Measurements from ENCODE around the gene PARP12.
A peak's percentile ranks its signal among the peaks of the same experiment; 100 is the strongest.

Gene PARP12

GRCh38 chr7:140026935-140027334 is 35.8 kb downstream of the PARP12 start:
- TF ChIP-seq JUND (IDR thresholded peaks at IDR 0.05; ENCODE audit: low read depth) = no peak
- no peak for DNase-seq (ENCODE audit: low read depth in 1 of 2, low spot score in 1 of 2)
- in situ Hi-C loops (cut with HindIII; ENCODE audit: low pct_unique_long_range_greater_than_20kb, low sequenced_read_pairs) = no loop called here

GRCh38 chr7:140025814-140026433 is 36.8 kb downstream of the PARP12 start:
- no peak for DNase-seq (ENCODE audit: low read depth in 1 of 2, low spot score in 1 of 2)

GRCh38 chr7:140025241-140025640 is 37.5 kb downstream of the PARP12 start:
- no peak for DNase-seq (ENCODE audit: low read depth in 1 of 2, low spot score in 1 of 2)
- TF ChIP-seq JUND (IDR thresholded peaks at IDR 0.05; ENCODE audit: low read depth) = no peak
- in situ Hi-C loops (cut with HindIII; ENCODE audit: low pct_unique_long_range_greater_than_20kb, low sequenced_read_pairs) = no loop called here

More at GRCh38 chr7:140025814-140026433, 36.8 kb downstream of the PARP12 start:
- TF ChIP-seq JUND (IDR thresholded peaks at IDR 0.05; ENCODE audit: low read depth) = no peak
- in situ Hi-C loops (cut with HindIII; ENCODE audit: low pct_unique_long_range_greater_than_20kb, low sequenced_read_pairs) = no loop called here

DNA sequence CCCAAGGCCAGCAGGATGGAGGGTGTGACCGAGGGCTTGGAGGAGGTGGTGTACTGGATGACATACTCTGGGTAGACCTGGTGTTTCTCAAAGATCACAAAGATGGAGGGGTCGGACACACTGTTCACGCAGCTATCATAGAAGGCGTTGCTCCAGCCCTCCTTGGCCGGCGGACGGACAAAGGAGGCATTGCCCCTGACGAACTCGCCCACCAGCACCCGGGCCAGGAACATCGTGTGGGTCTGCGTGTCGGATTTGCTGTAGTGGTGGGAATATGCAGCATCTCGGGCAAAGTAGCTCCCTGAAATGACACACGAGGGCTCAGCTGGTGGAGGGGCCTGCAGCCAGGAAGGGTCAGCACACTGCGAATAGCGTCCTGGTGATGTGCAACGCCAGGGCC is 38.2 kb downstream of the PARP12 start:
- no peak for TF ChIP-seq JUND (IDR thresholded peaks at IDR 0.05; ENCODE audit: low read depth)
- in situ Hi-C loops (cut with HindIII; ENCODE audit: low pct_unique_long_range_greater_than_20kb, low sequenced_read_pairs) = no loop called here
- DNase-seq (ENCODE audit: low read depth in 1 of 2, low spot score in 1 of 2) = no peak

GRCh38 chr7:140023728-140024127 is 39.0 kb downstream of the PARP12 start:
- in situ Hi-C loops (cut with HindIII; ENCODE audit: low pct_unique_long_range_greater_than_20kb, low sequenced_read_pairs) = no loop called here
- TF ChIP-seq JUND (IDR thresholded peaks at IDR 0.05; ENCODE audit: low read depth) = no peak
- no peak for DNase-seq (ENCODE audit: low read depth in 1 of 2, low spot score in 1 of 2)

GRCh38 chr7:140022582-140023211 is 40.1 kb downstream of the PARP12 start:
- TF ChIP-seq JUND (IDR thresholded peaks at IDR 0.05; ENCODE audit: low read depth) = no peak
- peak in 1 of 2 experiments; percentile 38 for DNase-seq (ENCODE audit: low read depth in 1 of 2, low spot score in 1 of 2)
- in situ Hi-C loops (cut with HindIII; ENCODE audit: low pct_unique_long_range_greater_than_20kb, low sequenced_read_pairs) = no loop called here

DNA sequence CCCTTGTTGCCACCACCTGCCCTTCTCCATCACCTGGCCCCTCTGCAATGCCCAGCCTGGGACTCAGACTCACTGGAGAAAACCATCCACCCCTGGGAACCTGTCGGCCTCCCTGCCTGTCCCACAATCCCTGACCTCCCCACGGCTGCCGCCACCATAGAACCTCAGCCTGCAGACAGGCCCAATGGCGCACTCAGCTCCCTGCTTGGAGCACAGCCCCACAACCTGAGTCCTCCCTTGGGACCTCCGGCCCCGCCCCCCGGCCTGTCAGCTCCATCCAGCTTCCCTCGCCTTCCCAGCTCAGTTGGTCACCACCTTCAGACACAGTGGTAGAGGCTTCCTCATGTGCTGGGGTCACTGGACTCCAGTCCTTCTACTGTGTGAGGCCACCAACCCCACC is 41.1 kb downstream of the PARP12 start:
- DNase-seq (ENCODE audit: low read depth in 1 of 2, low spot score in 1 of 2) = no peak
- in situ Hi-C loops (cut with HindIII; ENCODE audit: low pct_unique_long_range_greater_than_20kb, low sequenced_read_pairs) = no loop called here
- TF ChIP-seq JUND (IDR thresholded peaks at IDR 0.05; ENCODE audit: low read depth) = no peak

DNA sequence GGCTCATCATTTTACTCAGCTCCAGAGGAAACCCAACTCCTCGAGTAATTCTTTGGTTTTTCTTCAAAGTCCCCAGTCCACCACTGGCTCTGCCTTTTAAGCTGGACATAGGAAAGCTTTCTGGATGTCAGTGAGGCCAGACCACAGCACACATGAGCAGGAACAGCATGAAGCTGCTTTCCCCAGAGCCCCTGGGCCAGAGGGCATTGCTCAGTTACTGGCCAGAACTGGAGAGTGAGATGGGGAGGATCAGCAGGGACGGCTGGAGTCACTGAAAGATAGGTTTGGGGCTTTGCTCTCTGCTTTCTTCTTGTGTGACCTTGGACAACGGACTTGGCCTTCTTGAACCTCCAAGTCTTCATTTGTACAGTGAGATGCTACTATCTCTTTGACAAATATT is 43.1 kb downstream of the PARP12 start:
- no peak for DNase-seq (ENCODE audit: low read depth in 1 of 2, low spot score in 1 of 2)
- in situ Hi-C loops (cut with HindIII; ENCODE audit: low pct_unique_long_range_greater_than_20kb, low sequenced_read_pairs) = no loop called here
- no peak for TF ChIP-seq JUND (IDR thresholded peaks at IDR 0.05; ENCODE audit: low read depth)

DNA sequence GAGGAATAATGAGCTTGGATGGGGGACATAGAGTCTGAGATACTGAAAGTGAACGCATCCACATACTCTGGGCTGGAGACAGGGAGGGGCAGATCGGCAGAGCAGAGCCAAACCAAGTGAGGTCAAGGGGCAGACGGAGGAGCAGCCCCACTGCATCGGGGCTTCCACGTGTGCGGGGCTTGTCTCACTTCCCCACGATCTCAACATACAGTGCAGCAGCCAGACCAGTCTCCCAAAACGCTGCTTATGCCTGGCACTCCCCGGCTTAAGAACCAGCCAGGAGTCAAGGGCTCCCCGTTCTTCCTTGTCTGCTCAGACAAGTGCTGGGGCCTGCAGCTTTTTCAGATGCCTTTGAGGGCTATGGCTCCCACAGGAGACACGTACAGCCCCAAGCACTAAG is 43.6 kb downstream of the PARP12 start:
- DNase-seq (ENCODE audit: low read depth in 1 of 2, low spot score in 1 of 2) = no peak
- in situ Hi-C loops (cut with HindIII; ENCODE audit: low pct_unique_long_range_greater_than_20kb, low sequenced_read_pairs) = no loop called here
- TF ChIP-seq JUND (IDR thresholded peaks at IDR 0.05; ENCODE audit: low read depth) = no peak

- in situ Hi-C loops (cut with HindIII; ENCODE audit: low pct_unique_long_range_greater_than_20kb, low sequenced_read_pairs) = no loop called here
- no peak for TF ChIP-seq JUND (IDR thresholded peaks at IDR 0.05; ENCODE audit: low read depth)
- DNase-seq (ENCODE audit: low read depth in 1 of 2, low spot score in 1 of 2) = no peak
These were observed 44.4 kb downstream of the PARP12 start for GRCh38 chr7:140018125-140019043.

GRCh38 chr7:140017543-140017942 is 45.2 kb downstream of the PARP12 start:
- in situ Hi-C loops (cut with HindIII; ENCODE audit: low pct_unique_long_range_greater_than_20kb, low sequenced_read_pairs) = no loop called here
- no peak for DNase-seq (ENCODE audit: low read depth in 1 of 2, low spot score in 1 of 2)
- no peak for TF ChIP-seq JUND (IDR thresholded peaks at IDR 0.05; ENCODE audit: low read depth)

- DNase-seq (ENCODE audit: low read depth in 1 of 2, low spot score in 1 of 2) = no peak
- TF ChIP-seq JUND (IDR thresholded peaks at IDR 0.05; ENCODE audit: low read depth) = no peak
- in situ Hi-C loops (cut with HindIII; ENCODE audit: low pct_unique_long_range_greater_than_20kb, low sequenced_read_pairs) = no loop called here
These were observed 45.7 kb downstream of the PARP12 start for GRCh38 chr7:140017034-140017433.

DNA sequence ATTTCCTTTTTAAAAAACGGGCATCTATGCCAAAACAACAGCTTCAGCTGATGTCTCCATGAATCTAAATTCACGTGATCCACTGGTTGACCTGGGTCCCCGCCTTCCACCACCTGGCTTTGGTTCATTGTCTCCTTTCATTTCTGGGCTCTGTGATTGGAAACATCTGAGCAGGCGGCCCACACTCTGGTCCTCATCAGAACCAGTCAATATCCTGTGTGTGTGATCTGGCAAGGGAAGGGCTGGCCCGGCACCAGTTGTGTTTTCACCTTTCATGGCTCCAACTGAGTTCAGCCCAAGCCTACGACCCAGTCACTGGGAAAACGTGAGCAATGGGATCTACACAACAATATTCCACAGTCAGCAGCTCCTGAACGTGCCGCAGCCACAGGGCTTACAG is 46.2 kb downstream of the PARP12 start:
- no peak for DNase-seq (ENCODE audit: low read depth in 1 of 2, low spot score in 1 of 2)
- in situ Hi-C loops (cut with HindIII; ENCODE audit: low pct_unique_long_range_greater_than_20kb, low sequenced_read_pairs) = no loop called here
- no peak for TF ChIP-seq JUND (IDR thresholded peaks at IDR 0.05; ENCODE audit: low read depth)
